H9 (cell line): Measurements from ENCODE around the gene CCSER1. TPM values are rescaled to one million over a fixed set of nuclear protein-coding genes. Genes with fewer than 3 reads are reported as not detected.
"Not testable (repeated sequence)": the region's sequence is repeated elsewhere in the genome, so short reads cannot be mapped to it uniquely, and the experiment has no call there.

ENCODE experiments used
- DNase-seq: peaks from one replicate; pipeline ENCODE4 v3.0.0-alpha.2; 2017
- H2AFZ ChIP-seq: one replicate; pipeline ENCODE4 v1.6.1; 2013; ENCODE audit warnings: mild to moderate bottlenecking, low read length, control low read depth, moderate library complexity
- H2AK5ac ChIP-seq: 2 replicates; pipeline ENCODE4 v1.6.1; 2013; ENCODE audit warnings: low read length, control low read depth, mixed read lengths; ENCODE audit not compliant: insufficient read length
- H2BK120ac ChIP-seq: one replicate; pipeline ENCODE4 v1.6.1; 2013; ENCODE audit warnings: low read depth, mild to moderate bottlenecking, low read length, control low read depth, inconsistent platforms; ENCODE audit not compliant: poor library complexity, severe bottlenecking
- H2BK12ac ChIP-seq: 2 replicates; pipeline ENCODE4 v1.6.1; 2013; ENCODE audit warnings: low read length, control low read depth, mixed read lengths, low read depth; ENCODE audit not compliant: insufficient read length
- H2BK15ac ChIP-seq: 2 replicates; pipeline ENCODE4 v1.6.1; 2013; ENCODE audit warnings: low read depth, low read length, control low read depth
- H2BK20ac ChIP-seq: one replicate; pipeline ENCODE4 v1.6.1; 2013; ENCODE audit warnings: low read depth, mild to moderate bottlenecking, low read length, control low read depth, inconsistent platforms; ENCODE audit not compliant: poor library complexity, severe bottlenecking
- H2BK5ac ChIP-seq: 2 replicates; pipeline ENCODE4 v1.6.1; 2013; ENCODE audit warnings: low read length, control low read depth, mixed read lengths; ENCODE audit not compliant: insufficient read length
- H3K14ac ChIP-seq: 2 replicates; pipeline ENCODE4 v1.6.1; 2013; ENCODE audit warnings: low read length, control low read depth; ENCODE audit not compliant: insufficient read depth
- H3K18ac ChIP-seq: 2 replicates; pipeline ENCODE4 v1.6.1; 2013; ENCODE audit warnings: low read depth, mild to moderate bottlenecking, mixed read lengths, low read length, control low read depth; ENCODE audit not compliant: insufficient read length
- H3K23ac ChIP-seq: 2 replicates; pipeline ENCODE4 v1.6.1; 2013; ENCODE audit warnings: low read length, control low read depth, mixed read lengths, low read depth; ENCODE audit not compliant: insufficient read length
- H3K23me2 ChIP-seq: 2 replicates; pipeline ENCODE4 v1.6.1; 2013; ENCODE audit warnings: low read depth, mild to moderate bottlenecking, mixed read lengths, low read length, control low read depth; ENCODE audit not compliant: insufficient read length, poor library complexity, severe bottlenecking
- H3K27ac ChIP-seq: 2 replicates; pipeline ENCODE4 v1.5.1; 2013; ENCODE audit warnings: low read length, control low read depth, mixed read lengths, low read depth; ENCODE audit not compliant: insufficient read length
- H3K27me3 ChIP-seq: 2 replicates; pipeline ENCODE4 v1.6.1; 2013; ENCODE audit warnings: low read length, control low read depth, inconsistent platforms; ENCODE audit not compliant: insufficient read depth
- H3K4ac ChIP-seq: 2 replicates; pipeline ENCODE4 v1.6.1; 2013; ENCODE audit warnings: low read depth, mild to moderate bottlenecking, control low read depth, inconsistent platforms, low read length, moderate library complexity
- H3K4me1 ChIP-seq: 2 replicates; pipeline ENCODE4 v1.6.1; 2013; ENCODE audit warnings: low read length, control low read depth, inconsistent platforms; ENCODE audit not compliant: insufficient read depth
- H3K4me2 ChIP-seq: 2 replicates; pipeline ENCODE4 v1.6.1; 2013; ENCODE audit warnings: low read length, control low read depth, mixed read lengths; ENCODE audit not compliant: insufficient read length, insufficient read depth
- H3K56ac ChIP-seq: 2 replicates; pipeline ENCODE4 v1.6.1; 2013; ENCODE audit warnings: low read depth, mild to moderate bottlenecking, mixed read lengths, low read length, control low read depth; ENCODE audit not compliant: insufficient read length
- H3K79me1 ChIP-seq: 2 replicates; pipeline ENCODE4 v1.6.1; 2013; ENCODE audit warnings: low read depth, mild to moderate bottlenecking, moderate library complexity, low read length, control low read depth, inconsistent platforms; ENCODE audit not compliant: insufficient read depth, poor library complexity, severe bottlenecking
- H3K79me2 ChIP-seq: 2 replicates; pipeline ENCODE4 v1.6.1; 2013; ENCODE audit warnings: low read length, control low read depth, inconsistent platforms; ENCODE audit not compliant: insufficient read depth
- H3K9ac ChIP-seq: 2 replicates; pipeline ENCODE4 v1.6.1; 2013; ENCODE audit warnings: low read length, control low read depth, mixed read lengths; ENCODE audit not compliant: insufficient read length; ENCODE audit errors: extremely low read depth
- H3K9me3 ChIP-seq: one replicate; pipeline ENCODE4 v1.6.1; 2013; ENCODE audit warnings: low read depth, low read length, inconsistent platforms; ENCODE audit not compliant: control insufficient read depth
- H3T11ph ChIP-seq: one replicate; pipeline ENCODE4 v1.6.1; 2013; ENCODE audit warnings: mild to moderate bottlenecking, low read length, control low read depth, inconsistent platforms
- H4K20me1 ChIP-seq: one replicate; pipeline ENCODE4 v1.6.1; 2013; ENCODE audit not compliant: control insufficient read depth, insufficient read length, insufficient read depth
- H4K5ac ChIP-seq: 2 replicates; pipeline ENCODE4 v1.6.1; 2013; ENCODE audit warnings: low read depth, mild to moderate bottlenecking, mixed read lengths, low read length, control low read depth; ENCODE audit not compliant: insufficient read length
- H4K8ac ChIP-seq: replicated peaks from 2 replicates; pipeline ENCODE4 v1.6.1; 2013; ENCODE audit warnings: low read length, control low read depth, mixed read lengths, low read depth; ENCODE audit not compliant: insufficient read length
- H4K91ac ChIP-seq: 2 replicates; pipeline ENCODE4 v1.6.1; 2013; ENCODE audit warnings: low read depth, mild to moderate bottlenecking, moderate library complexity, mixed read lengths, low read length, control low read depth; ENCODE audit not compliant: insufficient read length
- H3K27ac Mint-ChIP-seq, 3 experiments: 2 replicates in 2 of 3; 3 replicates in 1 of 3; pipeline ENCODE4 v1.8.0; 2020 to 2021; ENCODE audit warnings: mixed read lengths in 3 of 3, mild to moderate bottlenecking in 1 of 3, moderate library complexity in 1 of 3
- H3K27me3 Mint-ChIP-seq: 2 replicates; pipeline ENCODE4 v1.8.0; 2021; ENCODE audit warnings: low read depth, mild to moderate bottlenecking, moderate library complexity, mixed read lengths
- H3K36me3 Mint-ChIP-seq, 3 experiments: 2 replicates in 2 of 3; 3 replicates in 1 of 3; pipeline ENCODE4 v1.8.0; 2020 to 2021; ENCODE audit warnings: low read depth in 3 of 3, mixed read lengths in 3 of 3; ENCODE audit not compliant: insufficient read depth in 1 of 3
- H3K4me1 Mint-ChIP-seq, 2 experiments: 2 replicates each; pipeline ENCODE4 v1.8.0; 2020; ENCODE audit warnings: mixed read lengths in 2 of 2
- H3K4me3 Mint-ChIP-seq, 2 experiments: 2 replicates in 1 of 2; 3 replicates in 1 of 2; pipeline ENCODE4 v1.8.0; 2020 to 2021; ENCODE audit warnings: mild to moderate bottlenecking in 2 of 2, mixed read lengths in 2 of 2, moderate library complexity in 1 of 2
- H3K9me3 Mint-ChIP-seq, 2 experiments: 2 replicates in 1 of 2; 3 replicates in 1 of 2; pipeline ENCODE4 v1.8.0; 2020; ENCODE audit warnings: mild to moderate bottlenecking in 2 of 2, mixed read lengths in 2 of 2, moderate library complexity in 1 of 2
- WGBS: extraction: QIAGEN DNeasy Blood & Tissue Kit; methylation state at CpG from one replicate; pipeline ENCODE4 v1.1.7; 2013; ENCODE audit warnings: missing lambda C conversion rate, low lambda C conversion rate, mixed read lengths; ENCODE audit not compliant: insufficient read length; ENCODE audit errors: extremely low coverage; 5-methylcytosine and 5-hydroxymethylcytosine counted together
- total RNA-seq: library from RNA; stranded (reverse); gene quantifications from 2 replicates; pipeline ENCODE4 v1.2.1, GENCODE V29; 2021
- TF ChIP-seq, protein P1 (sequence below): fragments of 200-600 bp; sonication (generic); conservative IDR thresholded peaks from 3 replicates; pipeline ENCODE4 v1.8.0; 2021; ENCODE audit warnings: antibody characterized with exemption, mild to moderate bottlenecking

The CCSER1 gene
- total RNA-seq, 1 experiment from 2014 or later, result 0.37 TPM

DNA sequence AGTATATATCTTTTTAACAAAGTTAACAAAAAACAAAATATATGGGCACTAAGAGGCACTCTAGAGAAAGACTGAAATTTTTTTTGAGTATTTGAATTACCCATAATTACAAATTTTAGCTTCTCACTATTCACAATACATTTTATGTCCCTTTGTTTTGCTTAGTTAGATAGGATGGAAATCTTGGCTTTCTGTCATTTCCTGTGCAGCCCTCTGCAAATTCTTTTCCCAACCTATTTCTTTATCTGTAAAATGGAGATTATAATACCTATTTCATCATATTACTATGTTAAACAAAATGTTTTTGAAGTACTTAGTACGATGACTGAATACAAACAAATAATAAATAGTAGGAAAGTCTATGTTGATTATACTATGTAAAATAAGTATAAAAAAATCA is 710.0 kb downstream of the CCSER1 start:
- H3K27me3 Mint-ChIP-seq, result no peaks in the 10 kb centered on the region
- no peaks in the 10 kb centered on the region for H3K27me3 ChIP-seq
- no peak overlapping the region for H3K9ac ChIP-seq
- peaks cover 11 to 23% of the 10 kb centered on the region in 2 experiments for H3K4me1 Mint-ChIP-seq
- H3K36me3 Mint-ChIP-seq, result peaks cover 4 to 11% (median 7%) of the 10 kb centered on the region in 3 experiments; a peak in 5 of 7 replicates
- H3K4me3 Mint-ChIP-seq, result no peak overlapping the region
- H3K79me2 ChIP-seq, result no peaks in the 10 kb centered on the region
- H3K14ac ChIP-seq, result no peak overlapping the region
- H3T11ph ChIP-seq, result no peak overlapping the region
- no peak overlapping the region for H3K23ac ChIP-seq
- H2BK5ac ChIP-seq, result no peak overlapping the region
- H3K4me1 ChIP-seq, result peaks cover 3% of the 10 kb centered on the region; the same call in 1 of the 2 replicates
- no peak overlapping the region for H2BK15ac ChIP-seq
- H4K91ac ChIP-seq, result no peak overlapping the region
- no peak overlapping the region for H3K4me2 ChIP-seq
- no peak overlapping the region for H4K8ac ChIP-seq
- H2AFZ ChIP-seq, result no peak overlapping the region
- H3K27ac ChIP-seq, result no peak overlapping the region
- no peaks in the 10 kb centered on the region for H3K9me3 ChIP-seq
- no peaks in the 10 kb centered on the region for H3K23me2 ChIP-seq
- DNase-seq, result no peak
- WGBS, result no CpG with 5 or more reads among the region's 1 CpG
- H2BK12ac ChIP-seq, result no peak overlapping the region
- no peak overlapping the region for H2BK120ac ChIP-seq
- no peak overlapping the region for H3K56ac ChIP-seq
- H3K79me1 ChIP-seq, result no peaks in the 10 kb centered on the region
- H3K27ac Mint-ChIP-seq, result no peak overlapping the region
- H2AK5ac ChIP-seq, result no peak overlapping the region
- H3K9me3 Mint-ChIP-seq, result no peaks in the 10 kb centered on the region; a peak in 1 of 5 replicates
- no peak overlapping the region for H2BK20ac ChIP-seq
- no peak overlapping the region for H4K5ac ChIP-seq
- no peaks in the 10 kb centered on the region for H4K20me1 ChIP-seq
- no peak overlapping the region for H3K4ac ChIP-seq
- no peak overlapping the region for H3K18ac ChIP-seq
- TF ChIP-seq, protein P1, sequence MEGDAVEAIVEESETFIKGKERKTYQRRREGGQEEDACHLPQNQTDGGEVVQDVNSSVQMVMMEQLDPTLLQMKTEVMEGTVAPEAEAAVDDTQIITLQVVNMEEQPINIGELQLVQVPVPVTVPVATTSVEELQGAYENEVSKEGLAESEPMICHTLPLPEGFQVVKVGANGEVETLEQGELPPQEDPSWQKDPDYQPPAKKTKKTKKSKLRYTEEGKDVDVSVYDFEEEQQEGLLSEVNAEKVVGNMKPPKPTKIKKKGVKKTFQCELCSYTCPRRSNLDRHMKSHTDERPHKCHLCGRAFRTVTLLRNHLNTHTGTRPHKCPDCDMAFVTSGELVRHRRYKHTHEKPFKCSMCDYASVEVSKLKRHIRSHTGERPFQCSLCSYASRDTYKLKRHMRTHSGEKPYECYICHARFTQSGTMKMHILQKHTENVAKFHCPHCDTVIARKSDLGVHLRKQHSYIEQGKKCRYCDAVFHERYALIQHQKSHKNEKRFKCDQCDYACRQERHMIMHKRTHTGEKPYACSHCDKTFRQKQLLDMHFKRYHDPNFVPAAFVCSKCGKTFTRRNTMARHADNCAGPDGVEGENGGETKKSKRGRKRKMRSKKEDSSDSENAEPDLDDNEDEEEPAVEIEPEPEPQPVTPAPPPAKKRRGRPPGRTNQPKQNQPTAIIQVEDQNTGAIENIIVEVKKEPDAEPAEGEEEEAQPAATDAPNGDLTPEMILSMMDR, result no peak

DNA sequence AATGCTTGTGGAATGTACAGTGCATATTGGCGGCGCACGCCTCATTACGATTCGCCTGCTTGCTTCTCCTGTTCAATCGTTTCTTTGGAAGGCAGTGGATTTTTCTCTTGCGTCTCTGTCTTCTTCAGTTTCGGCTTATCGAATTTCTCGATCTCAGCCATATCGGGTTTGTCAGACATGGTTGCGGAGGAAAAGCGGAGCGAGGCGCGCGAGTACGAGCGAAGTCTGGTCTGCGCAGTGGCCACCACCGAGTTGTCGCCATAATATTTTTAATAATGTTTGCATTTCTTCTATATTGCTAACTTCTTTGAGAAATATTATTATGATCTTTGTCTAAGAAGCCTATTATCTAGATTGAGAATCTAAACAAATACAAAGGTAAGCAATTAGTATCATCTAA is 711.7 kb downstream of the CCSER1 start:
- H3K23ac ChIP-seq, H2BK5ac ChIP-seq, H4K5ac ChIP-seq, H3K27me3 Mint-ChIP-seq, H3K79me1 ChIP-seq, H3K9ac ChIP-seq, H3T11ph ChIP-seq, H2AFZ ChIP-seq, H4K20me1 ChIP-seq, H3K9me3 ChIP-seq, H2BK12ac ChIP-seq, H3K9me3 Mint-ChIP-seq, DNase-seq, H3K27ac ChIP-seq, H3K14ac ChIP-seq, H3K27me3 ChIP-seq, H4K91ac ChIP-seq, H2BK20ac ChIP-seq, H2BK15ac ChIP-seq, H3K4me2 ChIP-seq, H3K18ac ChIP-seq, H3K23me2 ChIP-seq, H3K4ac ChIP-seq, H3K56ac ChIP-seq, H3K4me1 ChIP-seq, H2BK120ac ChIP-seq, H3K4me3 Mint-ChIP-seq, H3K79me2 ChIP-seq, H4K8ac ChIP-seq, H2AK5ac ChIP-seq: not testable (repeated sequence)
- WGBS, result no CpG with 5 or more reads among the region's 22 CpGs
- Mint-ChIP-seq H3K27ac (peak overlapping the region in 1 of 3 experiments; percentile 61; a peak in 1 of 7 replicates), H3K36me3 (peaks cover 4 to 11% (median 7%) of the 10 kb centered on the region in 3 experiments; a peak in 6 of 7 replicates), H3K4me1 (peaks cover 6 to 19% of the 10 kb centered on the region in 2 experiments; a peak in 3 of 4 replicates)
